NCI-H2081 treated with DMSO at 0.1 percent for 48 hours (cell line): Measurements from ENCODE around the gene SKA1.
"Not testable (repeated sequence)": the region's sequence is repeated elsewhere in the genome, so short reads cannot be mapped to it uniquely, and the experiment has no call there.

ENCODE experiments used
- DNase-seq: peaks from one replicate; lab custom pipeline; 2025; lab: John Stamatoyannopoulos, UW

SKA1 gene

GRCh38 chr18:50429207-50429948, 54.5 kb downstream of the SKA1 start:
- no peak for DNase-seq

DNA sequence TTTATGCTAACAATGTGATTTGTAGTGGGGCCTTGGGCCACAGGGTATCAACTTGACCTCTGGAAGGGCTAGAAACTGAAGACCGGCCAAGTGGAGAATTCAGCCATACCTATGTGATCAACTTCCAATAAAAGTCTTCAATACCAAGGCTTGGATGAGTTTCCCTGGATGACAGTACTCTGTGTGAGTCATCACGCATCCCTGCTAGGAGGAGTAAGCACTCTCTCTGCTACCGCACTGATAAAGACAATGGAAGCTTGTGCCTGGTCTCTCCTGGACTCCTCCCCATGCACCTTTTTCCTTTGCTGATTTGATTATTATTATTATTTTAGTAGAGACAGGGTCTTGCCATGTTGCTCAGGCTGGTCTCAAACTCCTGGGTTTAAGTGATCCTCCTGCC, 58.1 kb downstream of the SKA1 start:
- no peak for DNase-seq

- DNase-seq = not testable (repeated sequence)
Measured at GRCh38 chr18:50436742-50437141, 61.9 kb downstream of the SKA1 start.

DNA sequence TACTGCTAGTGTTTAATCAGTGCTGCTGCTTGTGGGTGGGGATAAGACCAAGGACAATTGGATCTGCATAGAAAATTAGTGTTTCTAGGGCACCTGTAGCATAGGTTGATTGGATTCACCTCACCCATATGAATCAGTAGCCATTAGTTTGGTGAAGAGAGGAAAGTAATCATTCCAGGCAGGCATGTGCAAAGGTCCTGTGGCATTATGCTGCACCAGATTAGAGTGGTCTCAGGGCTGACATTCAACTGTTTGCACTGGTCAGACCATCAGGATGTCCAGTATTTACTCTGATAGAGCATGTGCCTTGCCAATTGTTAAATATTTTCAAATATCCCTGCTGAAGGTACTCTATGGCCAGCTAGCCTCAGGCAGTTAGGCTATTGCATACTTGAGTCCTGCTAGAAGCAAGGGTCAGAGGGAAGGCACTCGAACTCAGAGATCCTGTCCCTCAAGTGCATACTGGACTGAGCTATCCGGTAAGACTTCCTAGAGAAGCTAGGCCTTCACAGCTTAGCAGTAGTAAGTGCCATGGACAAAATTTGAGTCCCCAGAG, 64.7 kb downstream of the SKA1 start:
- no peak for DNase-seq

- DNase-seq = no peak
Measured at GRCh38 chr18:50441016-50441415, 66.2 kb downstream of the SKA1 start.

DNA sequence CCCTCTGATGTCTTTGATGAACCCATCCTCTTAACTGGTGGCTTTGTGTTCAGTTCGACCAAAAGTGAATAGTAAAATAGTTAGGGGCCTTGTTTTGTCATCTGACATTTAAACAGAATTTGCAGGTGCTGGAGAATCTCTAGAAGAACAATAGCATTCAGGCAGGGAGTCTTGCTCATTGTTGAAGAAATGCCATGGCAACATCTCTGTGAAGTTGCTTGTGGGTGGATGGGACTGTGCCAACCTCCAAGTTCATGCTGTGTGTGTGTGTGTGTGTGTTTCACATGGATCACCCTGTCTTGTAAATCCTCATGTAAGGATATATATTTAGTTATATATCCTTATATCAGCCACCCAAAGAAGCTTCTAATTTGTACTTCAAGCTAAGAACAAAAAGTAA, 66.7 kb downstream of the SKA1 start:
- no peak for DNase-seq
